K562 (cell line): ENCODE results near the gene MICALL2. TPM values are rescaled to one million over a fixed set of nuclear protein-coding genes. Genes with fewer than 3 reads are reported as not detected.

Source experiments
- BDP1 ChIP-seq: IDR thresholded peaks from 3 replicates; pipeline ENCODE4 v1.6.1; 2011; ENCODE audit not compliant: insufficient read length, insufficient read depth
- BMI1 ChIP-seq: fragments of 150-350 bp; IDR thresholded peaks from 2 replicates; pipeline ENCODE4 v1.6.1; 2014; ENCODE audit warnings: low read length
- CREM ChIP-seq: IDR thresholded peaks from 2 replicates; pipeline ENCODE4 v1.6.1; 2014; ENCODE audit warnings: antibody characterized with exemption, low read depth
- DACH1 ChIP-seq: fragments of 450-650 bp; IDR thresholded peaks from 2 replicates; pipeline ENCODE4 v1.6.1; 2018; ENCODE audit not compliant: partially characterized antibody
- EGR1 ChIP-seq: fragments of 450-650 bp; conservative IDR thresholded peaks from 2 replicates; pipeline ENCODE4 v1.6.1; 2017; ENCODE audit warnings: mild to moderate bottlenecking
- HEY1 ChIP-seq: fragments of 250-450 bp; sonication (Bioruptor Pico); IDR thresholded peaks from 2 replicates; pipeline ENCODE4 v1.5.0; 2020; ENCODE audit warnings: mild to moderate bottlenecking, moderate library complexity, borderline replicate concordance
- KAT8 ChIP-seq: fragments of 450-650 bp; IDR thresholded peaks from 2 replicates; pipeline ENCODE4 v1.6.1; 2016; ENCODE audit warnings: low read depth, mild to moderate bottlenecking
- MXI1 ChIP-seq: IDR thresholded peaks from 2 replicates; pipeline ENCODE4 v1.6.1; 2011; ENCODE audit warnings: low read depth, mild to moderate bottlenecking, improper control_type of control experiment, low read length
- RBM22 ChIP-seq: fragments of 200-400 bp; formaldehyde crosslinking; IDR thresholded peaks from 2 replicates; pipeline ENCODE4 v1.6.1; 2018; ENCODE audit warnings: low read length, low read depth; ENCODE audit not compliant: poor library complexity, severe bottlenecking
- TAF15 ChIP-seq: fragments of 200-400 bp; formaldehyde crosslinking; IDR thresholded peaks from 2 replicates; pipeline ENCODE4 v1.6.1; 2017; ENCODE audit warnings: mild to moderate bottlenecking, low read depth, low read length, moderate library complexity
- ZBED1 ChIP-seq: IDR thresholded peaks from 2 replicates; pipeline ENCODE4 v1.6.1; 2014
- ZNF444 ChIP-seq: fragments of 250-450 bp; sonication (Bioruptor Pico); IDR thresholded peaks from 2 replicates; pipeline ENCODE4 v1.4.0; 2020; ENCODE audit warnings: mild to moderate bottlenecking, moderate library complexity
- ZNF561 ChIP-seq: fragments of 450-650 bp; formaldehyde crosslinking; conservative IDR thresholded peaks from 2 replicates; pipeline ENCODE4 v1.4.0; 2020; ENCODE audit warnings: mild to moderate bottlenecking, moderate library complexity
- polyA plus RNA-seq, 8 experiments: library from polyadenylated mRNA; depleted of rRNA in 4 of 8; stranded (reverse) in 5 of 8; unstranded in 3 of 8; fragments of >200 nt; fragmentation: Nextera tagmentation in 2 of 8; fragmentation: Illumina TruSeq in 1 of 8; extraction: Ambion mirVana in 2 of 8; extraction: Trizol in 1 of 8; gene quantifications; 2 replicates each; pipeline versions ENCODE4 v1.2.1 to v1.2.3, GENCODE V29; 2011 to 2014; ENCODE audit warnings: inconsistent platforms in 1 of 8, missing spikeins in 1 of 8
- total RNA-seq, 7 experiments: library from RNA; depleted of rRNA in 6 of 7; stranded (reverse); fragments of >200 nt in 6 of 7; fragmentation: Illumina TruSeq in 2 of 7; extraction: Trizol in 2 of 7; gene quantifications; 2 replicates each; pipeline versions ENCODE4 v1.2.1 to v1.2.3, GENCODE V29; 2011 to 2021; ENCODE audit warnings: low replicate concordance in 1 of 7
- TF ChIP-seq, protein P1 (sequence below): fragments of 250-450 bp; sonication (Bioruptor Pico); IDR thresholded peaks from 2 replicates; pipeline ENCODE4 v1.4.0; 2020
- TF ChIP-seq, protein P2 (sequence below): fragments of 200-800 bp; sonication (Bioruptor generic); IDR thresholded peaks from 2 replicates; pipeline ENCODE4 v1.6.1; 2017; ENCODE audit warnings: missing genetic modification characterization, missing compliant biosample characterization
- TF ChIP-seq, protein P3 (sequence below): sonication (generic); IDR thresholded peaks from 2 replicates; pipeline ENCODE4 v1.6.1; 2016
- TF ChIP-seq, protein P4 (sequence below): fragments of 450-650 bp; formaldehyde crosslinking; IDR thresholded peaks from 2 replicates; pipeline ENCODE4 v1.4.0; 2020; ENCODE audit warnings: mild to moderate bottlenecking
- TF ChIP-seq, protein P5 (sequence below): fragments of 250-450 bp; sonication (Bioruptor Pico); IDR thresholded peaks from 2 replicates; pipeline ENCODE4 v1.8.0; 2022; ENCODE audit warnings: moderate library complexity, mild to moderate bottlenecking, inconsistent platforms

Gene MICALL2
- total and polyA plus RNA-seq, 9 of the 15 experiments (the other 6 are each of a cell fraction or from before 2014, with no cell fraction given): 1.8 to 103 (median 17.0) TPM

DNA sequence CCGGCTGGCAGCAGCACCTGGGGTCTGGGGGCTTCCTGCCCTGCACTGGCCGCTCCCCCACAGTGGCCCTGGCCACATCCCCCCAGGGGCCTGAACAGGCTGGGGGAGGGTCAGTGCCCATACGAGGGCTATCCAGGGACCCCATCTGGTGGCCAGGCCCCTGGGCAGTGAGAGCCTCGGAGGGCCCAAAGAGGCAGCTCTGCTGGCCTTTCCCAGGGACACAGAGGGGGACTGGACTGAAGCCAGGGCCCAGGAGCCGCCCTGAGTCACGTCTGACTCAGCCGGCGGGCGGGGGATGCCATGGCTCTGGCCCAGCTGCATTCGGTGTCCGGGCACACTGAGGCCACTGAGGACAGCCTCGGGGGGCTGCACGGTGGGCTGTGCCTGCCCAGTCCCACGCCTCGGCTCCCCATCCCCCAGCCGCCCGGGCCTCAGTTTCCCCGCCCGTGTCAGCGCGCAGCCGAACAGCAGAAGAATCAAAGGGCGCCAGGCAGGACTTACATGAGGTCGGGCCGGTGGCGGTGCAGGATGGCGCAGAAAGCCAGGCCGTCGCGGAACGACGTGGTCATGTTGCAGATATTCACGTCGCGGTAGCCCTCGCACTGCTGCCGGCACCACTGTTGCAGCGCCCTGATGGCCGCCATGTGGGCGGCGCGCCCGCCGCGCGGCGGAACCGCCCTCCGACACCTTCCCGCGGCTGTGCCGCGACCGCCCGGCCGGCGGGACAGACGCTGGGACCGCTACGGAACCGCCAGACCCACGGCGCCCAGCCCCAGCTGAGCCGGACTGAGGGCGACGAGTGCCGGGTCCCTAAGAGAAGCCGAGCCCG is at the start of gene MICALL2 (continued):
- TF ChIP-seq, protein P1, sequence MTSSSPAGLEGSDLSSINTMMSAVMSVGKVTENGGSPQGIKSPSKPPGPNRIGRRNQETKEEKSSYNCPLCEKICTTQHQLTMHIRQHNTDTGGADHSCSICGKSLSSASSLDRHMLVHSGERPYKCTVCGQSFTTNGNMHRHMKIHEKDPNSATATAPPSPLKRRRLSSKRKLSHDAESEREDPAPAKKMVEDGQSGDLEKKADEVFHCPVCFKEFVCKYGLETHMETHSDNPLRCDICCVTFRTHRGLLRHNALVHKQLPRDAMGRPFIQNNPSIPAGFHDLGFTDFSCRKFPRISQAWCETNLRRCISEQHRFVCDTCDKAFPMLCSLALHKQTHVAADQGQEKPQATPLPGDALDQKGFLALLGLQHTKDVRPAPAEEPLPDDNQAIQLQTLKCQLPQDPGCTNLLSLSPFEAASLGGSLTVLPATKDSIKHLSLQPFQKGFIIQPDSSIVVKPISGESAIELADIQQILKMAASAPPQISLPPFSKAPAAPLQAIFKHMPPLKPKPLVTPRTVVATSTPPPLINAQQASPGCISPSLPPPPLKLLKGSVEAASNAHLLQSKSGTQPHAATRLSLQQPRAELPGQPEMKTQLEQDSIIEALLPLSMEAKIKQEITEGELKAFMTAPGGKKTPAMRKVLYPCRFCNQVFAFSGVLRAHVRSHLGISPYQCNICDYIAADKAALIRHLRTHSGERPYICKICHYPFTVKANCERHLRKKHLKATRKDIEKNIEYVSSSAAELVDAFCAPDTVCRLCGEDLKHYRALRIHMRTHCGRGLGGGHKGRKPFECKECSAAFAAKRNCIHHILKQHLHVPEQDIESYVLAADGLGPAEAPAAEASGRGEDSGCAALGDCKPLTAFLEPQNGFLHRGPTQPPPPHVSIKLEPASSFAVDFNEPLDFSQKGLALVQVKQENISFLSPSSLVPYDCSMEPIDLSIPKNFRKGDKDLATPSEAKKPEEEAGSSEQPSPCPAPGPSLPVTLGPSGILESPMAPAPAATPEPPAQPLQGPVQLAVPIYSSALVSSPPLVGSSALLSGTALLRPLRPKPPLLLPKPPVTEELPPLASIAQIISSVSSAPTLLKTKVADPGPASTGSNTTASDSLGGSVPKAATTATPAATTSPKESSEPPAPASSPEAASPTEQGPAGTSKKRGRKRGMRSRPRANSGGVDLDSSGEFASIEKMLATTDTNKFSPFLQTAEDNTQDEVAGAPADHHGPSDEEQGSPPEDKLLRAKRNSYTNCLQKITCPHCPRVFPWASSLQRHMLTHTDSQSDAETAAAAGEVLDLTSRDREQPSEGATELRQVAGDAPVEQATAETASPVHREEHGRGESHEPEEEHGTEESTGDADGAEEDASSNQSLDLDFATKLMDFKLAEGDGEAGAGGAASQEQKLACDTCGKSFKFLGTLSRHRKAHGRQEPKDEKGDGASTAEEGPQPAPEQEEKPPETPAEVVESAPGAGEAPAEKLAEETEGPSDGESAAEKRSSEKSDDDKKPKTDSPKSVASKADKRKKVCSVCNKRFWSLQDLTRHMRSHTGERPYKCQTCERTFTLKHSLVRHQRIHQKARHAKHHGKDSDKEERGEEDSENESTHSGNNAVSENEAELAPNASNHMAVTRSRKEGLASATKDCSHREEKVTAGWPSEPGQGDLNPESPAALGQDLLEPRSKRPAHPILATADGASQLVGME: no peak
- TF ChIP-seq, protein P2, sequence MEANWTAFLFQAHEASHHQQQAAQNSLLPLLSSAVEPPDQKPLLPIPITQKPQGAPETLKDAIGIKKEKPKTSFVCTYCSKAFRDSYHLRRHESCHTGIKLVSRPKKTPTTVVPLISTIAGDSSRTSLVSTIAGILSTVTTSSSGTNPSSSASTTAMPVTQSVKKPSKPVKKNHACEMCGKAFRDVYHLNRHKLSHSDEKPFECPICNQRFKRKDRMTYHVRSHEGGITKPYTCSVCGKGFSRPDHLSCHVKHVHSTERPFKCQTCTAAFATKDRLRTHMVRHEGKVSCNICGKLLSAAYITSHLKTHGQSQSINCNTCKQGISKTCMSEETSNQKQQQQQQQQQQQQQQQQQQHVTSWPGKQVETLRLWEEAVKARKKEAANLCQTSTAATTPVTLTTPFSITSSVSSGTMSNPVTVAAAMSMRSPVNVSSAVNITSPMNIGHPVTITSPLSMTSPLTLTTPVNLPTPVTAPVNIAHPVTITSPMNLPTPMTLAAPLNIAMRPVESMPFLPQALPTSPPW (CRISPR knock-in tag): peak; percentile 43
- TF ChIP-seq ZNF444 (CRISPR knock-in tag) (no peak), ZNF561 (no peak), BDP1 (no peak), CREM (peak; percentile 50; the same call in 1 of the 2 replicates), HEY1 (no peak), ZBED1 (no peak), MXI1 (0 out of 2 replicates have a peak, but pooled peaks have one; percentile 28), EGR1 (peak; percentile 26; the same call in 1 of the 2 replicates), KAT8 (no peak), TAF15 (no peak), BMI1 (no peak), RBM22 (no peak), DACH1 (no peak)
- TF ChIP-seq, protein P3, sequence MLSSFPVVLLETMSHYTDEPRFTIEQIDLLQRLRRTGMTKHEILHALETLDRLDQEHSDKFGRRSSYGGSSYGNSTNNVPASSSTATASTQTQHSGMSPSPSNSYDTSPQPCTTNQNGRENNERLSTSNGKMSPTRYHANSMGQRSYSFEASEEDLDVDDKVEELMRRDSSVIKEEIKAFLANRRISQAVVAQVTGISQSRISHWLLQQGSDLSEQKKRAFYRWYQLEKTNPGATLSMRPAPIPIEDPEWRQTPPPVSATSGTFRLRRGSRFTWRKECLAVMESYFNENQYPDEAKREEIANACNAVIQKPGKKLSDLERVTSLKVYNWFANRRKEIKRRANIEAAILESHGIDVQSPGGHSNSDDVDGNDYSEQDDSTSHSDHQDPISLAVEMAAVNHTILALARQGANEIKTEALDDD: no peak
- TF ChIP-seq, protein P4, sequence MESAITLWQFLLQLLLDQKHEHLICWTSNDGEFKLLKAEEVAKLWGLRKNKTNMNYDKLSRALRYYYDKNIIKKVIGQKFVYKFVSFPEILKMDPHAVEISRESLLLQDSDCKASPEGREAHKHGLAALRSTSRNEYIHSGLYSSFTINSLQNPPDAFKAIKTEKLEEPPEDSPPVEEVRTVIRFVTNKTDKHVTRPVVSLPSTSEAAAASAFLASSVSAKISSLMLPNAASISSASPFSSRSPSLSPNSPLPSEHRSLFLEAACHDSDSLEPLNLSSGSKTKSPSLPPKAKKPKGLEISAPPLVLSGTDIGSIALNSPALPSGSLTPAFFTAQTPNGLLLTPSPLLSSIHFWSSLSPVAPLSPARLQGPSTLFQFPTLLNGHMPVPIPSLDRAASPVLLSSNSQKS: no peak
- TF ChIP-seq, protein P5, sequence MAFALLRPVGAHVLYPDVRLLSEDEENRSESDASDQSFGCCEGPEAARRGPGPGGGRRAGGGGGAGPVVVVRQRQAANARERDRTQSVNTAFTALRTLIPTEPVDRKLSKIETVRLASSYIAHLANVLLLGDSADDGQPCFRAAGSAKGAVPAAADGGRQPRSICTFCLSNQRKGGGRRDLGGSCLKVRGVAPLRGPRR (CRISPR knock-in tag): no peak
